ENCODE data around the gene ANK3. TPM values are rescaled to one million over a fixed set of nuclear protein-coding genes. Genes with fewer than 3 reads are reported as not detected.

ANK3 gene
- polyA plus RNA-seq, 4 donors, result 9.9 to 81.4 (median 35.5) TPM

DNA sequence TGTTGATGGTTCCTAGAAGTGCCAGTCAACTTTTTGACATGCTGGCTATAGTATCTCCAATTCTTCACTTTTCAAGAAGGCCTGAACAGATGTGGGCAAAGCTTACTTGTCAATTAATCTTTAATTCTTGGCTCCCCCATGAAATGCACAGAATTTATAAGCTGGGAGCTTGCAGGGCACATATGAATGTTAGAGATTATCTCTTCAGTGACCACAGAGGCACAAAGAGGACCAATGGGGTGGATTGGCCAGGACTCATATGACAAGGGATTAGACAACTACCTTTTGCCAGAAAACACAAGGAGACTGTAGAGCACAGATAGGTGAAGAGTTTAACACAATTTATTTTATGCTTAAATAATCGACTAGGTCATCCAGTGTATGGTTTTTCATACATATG is 361.6 kb downstream of the ANK3 start:
- H3K27me3 ChIP-seq (ENCODE audit: control insufficient read depth in 3 of 3, insufficient read depth in 3 of 3, low read length in 3 of 3), result no peaks in the 10 kb centered on the region
- WGBS, 3 donors, result 88 to 98% (median 96%) methylated on average over 1 of the region's 1 CpG
- H3K4me1 ChIP-seq (ENCODE audit: control insufficient read depth in 3 of 3, insufficient read depth in 2 of 3, low read depth in 1 of 3, low read length in 2 of 3), result peaks cover 0 to 13% (median 0%) of the 10 kb centered on the region in 3 donors
- no peaks in the 10 kb centered on the region for H3K9me3 ChIP-seq (ENCODE audit: control insufficient read depth in 2 of 2, insufficient read depth in 1 of 2, low read depth in 1 of 2, low read length in 1 of 2)
- peaks cover 0 to 1% (median 0%) of the 10 kb centered on the region in 3 donors for H3K36me3 ChIP-seq (ENCODE audit: control insufficient read depth in 3 of 3, insufficient read depth in 2 of 3, low read depth in 1 of 3, low read length in 3 of 3)
- FAIRE-seq (no peak), DNase-seq (no peak)
- no peak overlapping the region for H3K4me3 ChIP-seq (ENCODE audit: low read depth in 1 of 3, low read length in 3 of 3)
- H3K27ac ChIP-seq (ENCODE audit: low read depth in 1 of 3, low read length in 2 of 3), result no peak overlapping the region

GRCh38 chr10:60025279-60025678 is 364.4 kb downstream of the ANK3 start:
- H3K9me3 ChIP-seq (ENCODE audit: control insufficient read depth in 2 of 2, insufficient read depth in 1 of 2, low read depth in 1 of 2, low read length in 1 of 2), result no peaks in the 10 kb centered on the region
- no peak overlapping the region for H3K27ac ChIP-seq (ENCODE audit: low read depth in 1 of 3, low read length in 2 of 3)
- no peaks in the 10 kb centered on the region for H3K36me3 ChIP-seq (ENCODE audit: control insufficient read depth in 3 of 3, insufficient read depth in 2 of 3, low read depth in 1 of 3, low read length in 3 of 3)
- 94 to 100% (median 100%) methylated on average over 1 of the region's 1 CpG for WGBS, 3 donors
- no peaks in the 10 kb centered on the region for H3K27me3 ChIP-seq (ENCODE audit: control insufficient read depth in 3 of 3, insufficient read depth in 3 of 3, low read length in 3 of 3)
- peaks cover 0 to 3% (median 0%) of the 10 kb centered on the region in 3 donors for H3K4me1 ChIP-seq (ENCODE audit: control insufficient read depth in 3 of 3, insufficient read depth in 2 of 3, low read depth in 1 of 3, low read length in 2 of 3)
- no peak for DNase-seq
- FAIRE-seq, result no peak
- H3K4me3 ChIP-seq (ENCODE audit: low read depth in 1 of 3, low read length in 3 of 3), result no peak overlapping the region

- FAIRE-seq (no peak), DNase-seq (no peak)
- WGBS, 3 donors, result 88 to 90% (median 88%) methylated on average over 4 of the region's 4 CpGs
- H3K27ac ChIP-seq (ENCODE audit: low read depth in 1 of 3, low read length in 2 of 3), result no peak overlapping the region
- H3K27me3 ChIP-seq (ENCODE audit: control insufficient read depth in 3 of 3, insufficient read depth in 3 of 3, low read length in 3 of 3), result no peaks in the 10 kb centered on the region
- H3K4me1 ChIP-seq (ENCODE audit: control insufficient read depth in 3 of 3, insufficient read depth in 2 of 3, low read depth in 1 of 3, low read length in 2 of 3), result no peaks in the 10 kb centered on the region
- no peak overlapping the region for H3K4me3 ChIP-seq (ENCODE audit: low read depth in 1 of 3, low read length in 3 of 3)
- H3K9me3 ChIP-seq (ENCODE audit: control insufficient read depth in 2 of 2, insufficient read depth in 1 of 2, low read depth in 1 of 2, low read length in 1 of 2), result no peaks in the 10 kb centered on the region
- no peaks in the 10 kb centered on the region for H3K36me3 ChIP-seq (ENCODE audit: control insufficient read depth in 3 of 3, insufficient read depth in 2 of 3, low read depth in 1 of 3, low read length in 3 of 3)
Measured at GRCh38 chr10:60024506-60024905, 365.2 kb downstream of the ANK3 start.

DNA sequence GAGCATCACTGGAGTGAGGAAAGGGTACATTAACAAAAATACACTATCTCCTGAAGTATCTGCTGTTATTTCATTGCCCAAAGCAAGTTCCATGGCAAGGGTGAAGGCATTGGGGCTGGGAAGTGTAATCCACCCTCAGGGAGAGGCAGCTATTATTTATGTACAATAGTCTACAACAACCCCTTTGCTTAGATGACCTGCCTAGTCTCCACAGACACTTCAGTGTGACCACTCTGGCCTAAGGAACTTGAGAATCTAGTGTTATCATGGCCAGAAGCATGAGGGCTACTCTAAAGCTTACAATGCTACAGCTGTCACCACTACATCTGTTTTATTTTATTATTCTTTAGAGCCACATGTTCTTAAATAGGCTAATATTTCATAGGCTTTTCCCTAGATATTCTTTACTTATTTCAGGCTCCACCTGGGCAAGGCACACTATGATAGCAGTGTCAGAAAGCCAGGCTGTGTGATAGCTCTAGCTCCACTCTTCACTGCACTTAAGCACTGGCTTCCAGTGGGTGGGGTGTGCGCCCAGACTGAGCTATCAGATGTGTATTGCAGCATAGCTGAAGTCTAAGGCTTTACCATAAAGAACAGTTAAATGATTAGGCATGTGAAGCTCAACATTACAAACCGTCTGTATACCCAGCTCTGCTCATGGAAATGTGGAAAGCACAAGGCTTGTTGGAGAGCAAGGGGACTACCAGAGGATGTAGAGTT is 366.4 kb downstream of the ANK3 start:
- 67 to 78% (median 69%) methylated on average over 2 of the region's 2 CpGs for WGBS, 3 donors
- Histone ChIP-seq H3K9me3 (ENCODE audit: control insufficient read depth in 2 of 2, insufficient read depth in 1 of 2, low read depth in 1 of 2, low read length in 1 of 2) (no peaks in the 10 kb centered on the region), H3K36me3 (ENCODE audit: control insufficient read depth in 3 of 3, insufficient read depth in 2 of 3, low read depth in 1 of 3, low read length in 3 of 3) (no peaks in the 10 kb centered on the region), H3K27me3 (ENCODE audit: control insufficient read depth in 3 of 3, insufficient read depth in 3 of 3, low read length in 3 of 3) (no peaks in the 10 kb centered on the region), H3K4me3 (ENCODE audit: low read depth in 1 of 3, low read length in 3 of 3) (no peak overlapping the region), H3K4me1 (ENCODE audit: control insufficient read depth in 3 of 3, insufficient read depth in 2 of 3, low read depth in 1 of 3, low read length in 2 of 3) (no peaks in the 10 kb centered on the region), H3K27ac (ENCODE audit: low read depth in 1 of 3, low read length in 2 of 3) (no peak overlapping the region)
- DNase-seq (no peak), FAIRE-seq (no peak)

GRCh38 chr10:60021361-60021760 is 368.3 kb downstream of the ANK3 start:
- DNase-seq (no peak), FAIRE-seq (no peak)
- H3K9me3 ChIP-seq (ENCODE audit: control insufficient read depth in 2 of 2, insufficient read depth in 1 of 2, low read depth in 1 of 2, low read length in 1 of 2), result no peaks in the 10 kb centered on the region
- H3K4me3 ChIP-seq (ENCODE audit: low read depth in 1 of 3, low read length in 3 of 3), result no peak overlapping the region
- H3K27ac ChIP-seq (ENCODE audit: low read depth in 1 of 3, low read length in 2 of 3), result no peak overlapping the region
- no peaks in the 10 kb centered on the region for H3K36me3 ChIP-seq (ENCODE audit: control insufficient read depth in 3 of 3, insufficient read depth in 2 of 3, low read depth in 1 of 3, low read length in 3 of 3)
- H3K27me3 ChIP-seq (ENCODE audit: control insufficient read depth in 3 of 3, insufficient read depth in 3 of 3, low read length in 3 of 3), result no peaks in the 10 kb centered on the region
- no peaks in the 10 kb centered on the region for H3K4me1 ChIP-seq (ENCODE audit: control insufficient read depth in 3 of 3, insufficient read depth in 2 of 3, low read depth in 1 of 3, low read length in 2 of 3)
- 78 to 90% (median 85%) methylated on average over 2 of the region's 2 CpGs for WGBS, 3 donors

DNA sequence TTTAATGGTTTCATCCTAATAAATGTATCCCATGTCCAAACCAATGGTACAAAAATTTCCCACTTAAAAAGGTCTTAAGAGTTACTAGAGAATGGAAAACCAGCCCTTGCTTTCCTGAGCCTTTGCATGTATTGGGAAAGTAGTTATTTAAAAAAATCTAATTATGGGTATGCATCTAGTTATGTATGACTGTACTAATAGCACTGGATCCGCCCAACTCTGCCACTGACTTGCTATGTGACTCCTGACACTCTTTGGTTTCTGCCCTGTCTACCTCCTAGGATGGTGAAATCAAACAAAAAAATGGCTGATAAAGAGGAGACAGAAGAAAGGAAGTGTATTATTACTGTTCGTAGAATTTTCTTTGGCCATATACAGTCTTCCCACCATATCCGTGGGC is 372.9 kb downstream of the ANK3 start:
- 88 to 96% (median 94%) methylated on average over 3 of the region's 3 CpGs for WGBS, 3 donors
- FAIRE-seq, result no peak

GRCh38 chr10:60009710-60010383 is 379.8 kb downstream of the ANK3 start:
- no peak overlapping the region for H3K27ac ChIP-seq (ENCODE audit: low read depth in 1 of 3, low read length in 2 of 3)
- FAIRE-seq (no peak), DNase-seq (no peak)
- H3K4me3 ChIP-seq (ENCODE audit: low read depth in 1 of 3, low read length in 3 of 3), result no peak overlapping the region
- 48 to 67% (median 66%) methylated on average over 2 of the region's 2 CpGs for WGBS, 3 donors
- H3K4me1 ChIP-seq (ENCODE audit: control insufficient read depth in 3 of 3, insufficient read depth in 2 of 3, low read depth in 1 of 3, low read length in 2 of 3), result no peaks in the 10 kb centered on the region
- H3K27me3 ChIP-seq (ENCODE audit: control insufficient read depth in 3 of 3, insufficient read depth in 3 of 3, low read length in 3 of 3), result no peaks in the 10 kb centered on the region
- no peaks in the 10 kb centered on the region for H3K36me3 ChIP-seq (ENCODE audit: control insufficient read depth in 3 of 3, insufficient read depth in 2 of 3, low read depth in 1 of 3, low read length in 3 of 3)
- no peaks in the 10 kb centered on the region for H3K9me3 ChIP-seq (ENCODE audit: control insufficient read depth in 2 of 2, insufficient read depth in 1 of 2, low read depth in 1 of 2, low read length in 1 of 2)

More for the DNA sequence above, 372.9 kb downstream of the ANK3 start:
- H3K4me3 ChIP-seq (ENCODE audit: low read depth in 1 of 3, low read length in 3 of 3), result no peak overlapping the region
- H3K36me3 ChIP-seq (ENCODE audit: control insufficient read depth in 3 of 3, insufficient read depth in 2 of 3, low read depth in 1 of 3, low read length in 3 of 3), result no peaks in the 10 kb centered on the region
- no peak overlapping the region for H3K27ac ChIP-seq (ENCODE audit: low read depth in 1 of 3, low read length in 2 of 3)
- no peak for DNase-seq
- no peaks in the 10 kb centered on the region for H3K4me1 ChIP-seq (ENCODE audit: control insufficient read depth in 3 of 3, insufficient read depth in 2 of 3, low read depth in 1 of 3, low read length in 2 of 3)
- no peaks in the 10 kb centered on the region for H3K9me3 ChIP-seq (ENCODE audit: control insufficient read depth in 2 of 2, insufficient read depth in 1 of 2, low read depth in 1 of 2, low read length in 1 of 2)
- H3K27me3 ChIP-seq (ENCODE audit: control insufficient read depth in 3 of 3, insufficient read depth in 3 of 3, low read length in 3 of 3), result no peaks in the 10 kb centered on the region

DNA sequence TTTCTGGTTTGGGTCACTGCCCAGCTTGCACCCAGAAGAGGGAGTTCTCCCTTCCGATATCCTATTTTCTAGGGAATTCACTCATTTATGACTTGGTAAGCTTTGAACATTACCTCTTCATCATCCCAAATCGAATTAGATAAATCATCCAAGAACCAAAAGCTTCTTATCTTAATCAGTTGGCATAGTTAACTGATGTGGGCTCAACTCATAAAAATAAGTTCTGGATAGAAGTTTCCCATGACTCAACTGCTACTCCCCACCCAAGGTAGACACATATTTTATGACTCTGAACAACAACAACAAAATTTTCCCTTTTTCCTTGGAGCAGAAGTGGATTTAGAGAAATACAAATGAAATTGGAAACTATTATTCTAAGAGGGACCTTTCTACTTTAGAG is 380.4 kb downstream of the ANK3 start:
- Histone ChIP-seq H3K27ac (ENCODE audit: low read depth in 1 of 3, low read length in 2 of 3) (no peak overlapping the region), H3K4me3 (ENCODE audit: low read depth in 1 of 3, low read length in 3 of 3) (no peak overlapping the region), H3K27me3 (ENCODE audit: control insufficient read depth in 3 of 3, insufficient read depth in 3 of 3, low read length in 3 of 3) (no peaks in the 10 kb centered on the region), H3K36me3 (ENCODE audit: control insufficient read depth in 3 of 3, insufficient read depth in 2 of 3, low read depth in 1 of 3, low read length in 3 of 3) (no peaks in the 10 kb centered on the region), H3K4me1 (ENCODE audit: control insufficient read depth in 3 of 3, insufficient read depth in 2 of 3, low read depth in 1 of 3, low read length in 2 of 3) (no peaks in the 10 kb centered on the region), H3K9me3 (ENCODE audit: control insufficient read depth in 2 of 2, insufficient read depth in 1 of 2, low read depth in 1 of 2, low read length in 1 of 2) (no peaks in the 10 kb centered on the region)
- 59 to 73% (median 69%) methylated on average over 2 of the region's 2 CpGs for WGBS, 3 donors
- no peak for DNase-seq
- no peak for FAIRE-seq

All from small intestine (tissue), 7 donors.